ENCODE results near the gene DNALI1. TPM values are rescaled to one million over a fixed set of nuclear protein-coding genes. Genes with fewer than 3 reads are reported as not detected.

Gene DNALI1
- total and polyA plus RNA-seq, 2 experiments from 2014 or later = 5.4 to 25.6 TPM

GRCh38 chr1:37564892-37565291, 8.2 kb downstream of the DNALI1 start:
- peaks cover 7% of the 10 kb centered on the region; the same call in 1 of the 2 replicates for H3F3A ChIP-seq (replicated peaks; ENCODE audit: low read depth)
- H3K4me3 Mint-ChIP-seq = no peak overlapping the region
- no peaks in the 10 kb centered on the region; the same call in 1 of the 2 replicates for H3K79me2 ChIP-seq (replicated peaks; ENCODE audit: insufficient read depth)
- no peak for ATAC-seq
- H3K4me1 ChIP-seq (ENCODE audit: insufficient read depth) = no peaks in the 10 kb centered on the region
- peaks cover 2% of the 10 kb centered on the region for H3K27me3 Mint-ChIP-seq (ENCODE audit: insufficient read depth, low read depth, poor library complexity)
- no peak overlapping the region for H3K27ac ChIP-seq (ENCODE audit: low read depth)
- H3K36me3 ChIP-seq (ENCODE audit: insufficient read depth) = peaks cover 42% of the 10 kb centered on the region
- H3K27me3 ChIP-seq (ENCODE audit: insufficient read depth) = no peaks in the 10 kb centered on the region
- H2AFZ ChIP-seq = no peak overlapping the region
- no peak for DNase-seq (ENCODE audit: low spot score)
- no peak overlapping the region for H3K4me3 ChIP-seq
- no peak overlapping the region for H3K4me2 ChIP-seq
- H3K9me2 ChIP-seq (ENCODE audit: insufficient read depth) = no peaks in the 10 kb centered on the region
- H3K27ac Mint-ChIP-seq = no peak overlapping the region
- no peaks in the 10 kb centered on the region; the same call in 2 of the 3 replicates for H3K9me3 Mint-ChIP-seq
- H3K36me3 Mint-ChIP-seq (ENCODE audit: low read depth) = peaks cover 49% of the 10 kb centered on the region
- H4K20me1 ChIP-seq (replicated peaks; ENCODE audit: insufficient read depth) = peaks cover 16% of the 10 kb centered on the region; the same call in 1 of the 2 replicates
- H3K4me1 Mint-ChIP-seq = no peaks in the 10 kb centered on the region; the same call in 2 of the 3 replicates
- TF ChIP-seq ZNF114 (CRISPR knock-in tag; IDR thresholded peaks at IDR 0.05) (no peak), STAT1 (IDR thresholded peaks at IDR 0.05; ENCODE audit: unreplicated experiment) (no peak), ZNF462 (CRISPR knock-in tag; IDR thresholded peaks at IDR 0.05) (no peak), CTCF (conservative IDR thresholded peaks at IDR 0.05; ENCODE audit: low read depth in 2 of 2) (no peak), ETS1 (IDR thresholded peaks at IDR 0.05) (no peak), ZNF331 (CRISPR knock-in tag; IDR thresholded peaks at IDR 0.05; ENCODE audit: low read depth) (no peak), EZH2phosphoT487 (IDR thresholded peaks at IDR 0.05; ENCODE audit: unreplicated experiment) (no peak), POLR2AphosphoS5 (IDR thresholded peaks at IDR 0.05; ENCODE audit: low read depth) (no peak), CREB1 (CRISPR knock-in tag; IDR thresholded peaks at IDR 0.05; ENCODE audit: low read depth) (no peak), NANOG (IDR thresholded peaks at IDR 0.05; ENCODE audit: borderline replicate concordance) (no peak)

Measured in GM23338 (cell line).